ENCODE data around the gene ZNF350.

DNA sequence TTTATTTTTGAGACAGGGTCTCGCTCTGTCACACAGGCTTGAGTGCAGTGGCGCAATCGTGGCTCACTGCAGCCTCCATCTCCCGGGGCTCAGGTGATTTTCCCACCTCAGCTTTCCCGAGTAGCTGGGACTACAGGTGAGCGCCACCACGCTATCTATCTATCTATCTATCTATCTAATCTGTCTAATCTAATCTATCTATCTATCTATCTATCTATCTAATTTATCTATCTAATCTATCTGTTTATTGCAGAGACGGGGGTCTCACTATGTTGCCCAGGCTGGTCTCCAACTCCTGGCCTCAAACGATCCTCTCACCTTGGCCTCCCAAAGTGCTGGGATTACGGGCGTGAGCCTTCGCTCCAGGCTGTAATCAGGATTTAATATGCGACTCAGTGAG, 58.8 kb downstream of the ZNF350 start:
- TF ChIP-seq, protein P1, sequence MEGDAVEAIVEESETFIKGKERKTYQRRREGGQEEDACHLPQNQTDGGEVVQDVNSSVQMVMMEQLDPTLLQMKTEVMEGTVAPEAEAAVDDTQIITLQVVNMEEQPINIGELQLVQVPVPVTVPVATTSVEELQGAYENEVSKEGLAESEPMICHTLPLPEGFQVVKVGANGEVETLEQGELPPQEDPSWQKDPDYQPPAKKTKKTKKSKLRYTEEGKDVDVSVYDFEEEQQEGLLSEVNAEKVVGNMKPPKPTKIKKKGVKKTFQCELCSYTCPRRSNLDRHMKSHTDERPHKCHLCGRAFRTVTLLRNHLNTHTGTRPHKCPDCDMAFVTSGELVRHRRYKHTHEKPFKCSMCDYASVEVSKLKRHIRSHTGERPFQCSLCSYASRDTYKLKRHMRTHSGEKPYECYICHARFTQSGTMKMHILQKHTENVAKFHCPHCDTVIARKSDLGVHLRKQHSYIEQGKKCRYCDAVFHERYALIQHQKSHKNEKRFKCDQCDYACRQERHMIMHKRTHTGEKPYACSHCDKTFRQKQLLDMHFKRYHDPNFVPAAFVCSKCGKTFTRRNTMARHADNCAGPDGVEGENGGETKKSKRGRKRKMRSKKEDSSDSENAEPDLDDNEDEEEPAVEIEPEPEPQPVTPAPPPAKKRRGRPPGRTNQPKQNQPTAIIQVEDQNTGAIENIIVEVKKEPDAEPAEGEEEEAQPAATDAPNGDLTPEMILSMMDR (IDR thresholded peaks at IDR 0.05): no peak
- TF ChIP-seq POLR2AphosphoS5 (IDR thresholded peaks at IDR 0.05): no peak
- TF ChIP-seq EP300 (IDR thresholded peaks at IDR 0.05; ENCODE audit: low read depth): no peak
